ENCODE data around the gene B4GALT1. TPM values are rescaled to one million over a fixed set of nuclear protein-coding genes. Genes with fewer than 3 reads are reported as not detected.

Gene B4GALT1, protein sequence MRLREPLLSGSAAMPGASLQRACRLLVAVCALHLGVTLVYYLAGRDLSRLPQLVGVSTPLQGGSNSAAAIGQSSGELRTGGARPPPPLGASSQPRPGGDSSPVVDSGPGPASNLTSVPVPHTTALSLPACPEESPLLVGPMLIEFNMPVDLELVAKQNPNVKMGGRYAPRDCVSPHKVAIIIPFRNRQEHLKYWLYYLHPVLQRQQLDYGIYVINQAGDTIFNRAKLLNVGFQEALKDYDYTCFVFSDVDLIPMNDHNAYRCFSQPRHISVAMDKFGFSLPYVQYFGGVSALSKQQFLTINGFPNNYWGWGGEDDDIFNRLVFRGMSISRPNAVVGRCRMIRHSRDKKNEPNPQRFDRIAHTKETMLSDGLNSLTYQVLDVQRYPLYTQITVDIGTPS
- total RNA-seq (2014; rRNA removed; shearing (Covaris generic)) (70.8 and 74.3 TPM in 2 replicates), polyA plus RNA-seq (2016; fragmentation: Nextera tagmentation; extraction: Ambion mirVana) (139 and 140 TPM in 2 replicates)

DNA sequence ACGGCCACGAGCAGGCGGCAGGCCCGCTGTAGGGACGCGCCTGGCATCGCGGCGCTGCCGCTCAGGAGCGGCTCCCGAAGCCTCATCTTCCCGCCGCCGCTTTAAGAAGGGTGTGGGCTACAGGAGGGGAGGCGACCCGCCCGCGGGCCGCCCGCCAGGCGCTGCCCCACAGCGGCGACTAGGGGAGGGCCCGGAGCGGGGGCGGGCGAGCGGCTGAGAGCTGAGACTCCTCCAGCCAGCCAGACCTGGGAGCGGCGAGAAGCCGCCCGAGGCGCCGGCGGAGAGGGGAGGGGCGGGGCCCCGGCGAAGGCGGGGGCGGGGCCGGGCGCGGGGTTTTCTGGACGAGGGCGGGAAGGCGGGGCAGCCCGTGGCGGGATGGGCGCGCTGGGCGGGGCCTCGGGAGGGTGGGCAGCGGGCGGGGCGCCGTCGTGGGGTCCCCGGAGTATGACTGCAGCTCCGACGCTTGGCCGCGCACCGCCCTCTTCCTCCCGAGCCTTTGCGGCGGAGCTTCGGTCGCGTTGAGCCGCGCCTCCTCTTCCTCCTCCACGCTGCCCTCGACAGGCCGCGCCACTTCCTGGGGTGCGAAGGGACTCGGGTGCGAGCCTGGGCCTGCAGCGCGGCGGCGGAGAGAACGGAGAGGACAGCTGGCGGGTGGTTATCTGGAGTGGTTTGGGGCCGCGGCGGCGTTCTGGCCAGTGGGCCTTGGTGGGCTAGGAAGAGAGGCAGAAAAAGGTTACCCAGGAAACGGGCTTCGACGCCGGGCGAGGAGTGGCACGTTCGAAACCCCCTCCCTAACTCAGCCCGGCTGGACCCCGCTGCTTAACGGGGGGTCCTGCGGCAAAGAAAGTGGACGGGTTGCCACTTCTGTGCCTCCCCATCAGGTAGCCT, at the start of gene B4GALT1:
B4GALT1 (minus strand) TSS at position 253 of the 888 bp plus-strand sequence; CDS start at position 86, 167 bp downstream.
- Histone ChIP-seq H3K79me2 (ENCODE audit: insufficient read depth) (peaks cover 47% of the 10 kb centered on the region), H3K9me2 (ENCODE audit: insufficient read depth) (no peaks in the 10 kb centered on the region), H3K9ac (peak within 1 kb of the TSS; percentile 99), H3K27ac (peak within 1 kb of the TSS; percentile 99), H4K20me1 (ENCODE audit: insufficient read depth) (no peaks in the 10 kb centered on the region), H3K4me2 (ENCODE audit: unreplicated experiment) (peak within 1 kb of the TSS; percentile 99), H2AFZ (peak within 1 kb of the TSS; percentile 81), H3K36me3 (ENCODE audit: low read depth) (no peaks in the 10 kb centered on the region), H3F3A (ENCODE audit: insufficient read depth) (peaks cover 44% of the 10 kb centered on the region), H3K9me3 (ENCODE audit: low read depth) (no peaks in the 10 kb centered on the region), H3K4me3 (peak within 1 kb of the TSS; percentile 98), H3K4me1 (ENCODE audit: insufficient read depth) (peaks cover 36% of the 10 kb centered on the region), H3K27me3 (replicated peaks; ENCODE audit: insufficient read depth) (no peaks in the 10 kb centered on the region)
- WGBS, 2 experiments (ENCODE audit: low coverage in 1 of 2, low lambda C conversion rate in 2 of 2, missing lambda C conversion rate in 2 of 2): 2 to 3% methylated on average over 35 to 54 of the region's 101 CpGs
- in situ Hi-C loops (cut with MboI): no loop called here
- no peak for TF ChIP-seq EZH2 (IDR thresholded peaks at IDR 0.05; ENCODE audit: insufficient read depth, poor library complexity, severe bottlenecking)
- DNase-seq: peak; percentile 96

DNA sequence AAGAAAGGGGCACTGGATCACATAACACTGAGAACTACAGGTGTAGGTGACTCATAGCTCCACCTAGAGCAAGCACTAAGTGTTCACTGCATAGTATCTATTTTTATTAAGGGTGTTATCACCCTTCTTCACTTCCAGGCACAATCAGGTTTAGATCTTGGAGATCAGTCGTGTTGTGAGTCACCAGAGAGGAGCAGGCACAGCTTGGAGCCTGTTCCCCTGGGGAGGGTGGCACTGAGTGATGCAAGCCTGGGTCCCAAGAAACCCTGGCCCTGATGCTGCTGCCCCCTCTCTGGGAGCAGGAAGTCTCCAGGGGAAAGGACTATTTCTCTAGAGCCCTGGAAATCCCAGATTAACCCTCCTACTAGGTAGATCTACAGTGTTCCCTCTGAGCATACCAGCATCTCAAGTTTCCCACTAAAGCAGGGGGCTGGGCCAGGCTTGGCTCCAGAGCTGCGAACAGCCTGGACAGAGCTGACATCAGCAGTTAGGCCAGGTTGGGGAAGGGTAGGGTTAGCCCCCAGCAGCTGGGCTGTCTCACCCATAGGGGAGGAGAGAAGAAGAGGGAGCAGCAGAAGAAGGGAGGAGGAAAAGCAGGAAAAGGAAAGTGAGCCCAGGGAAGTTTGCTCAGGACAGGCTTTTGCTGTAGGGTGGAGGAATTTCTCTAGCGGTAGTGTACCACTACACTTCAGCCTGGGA, 44.7 kb upstream of the B4GALT1 start:
- H3K27ac ChIP-seq: no peak overlapping the region
- H3K9ac ChIP-seq: no peak overlapping the region
- peaks cover 6% of the 10 kb centered on the region; the same call in 1 of the 2 replicates for H3K27me3 ChIP-seq (replicated peaks; ENCODE audit: insufficient read depth)
- H3K4me2 ChIP-seq (ENCODE audit: unreplicated experiment): no peak overlapping the region
- DNase-seq: no peak
- H3K9me2 ChIP-seq (ENCODE audit: insufficient read depth): no peaks in the 10 kb centered on the region
- no peaks in the 10 kb centered on the region for H3F3A ChIP-seq (ENCODE audit: insufficient read depth)
- TF ChIP-seq EZH2 (IDR thresholded peaks at IDR 0.05; ENCODE audit: insufficient read depth, poor library complexity, severe bottlenecking) (no peak), EZH2phosphoT487 (IDR thresholded peaks at IDR 0.05; ENCODE audit: insufficient read depth, low read depth) (no peak)
- H3K9me3 ChIP-seq (ENCODE audit: low read depth): no peaks in the 10 kb centered on the region
- in situ Hi-C loops (cut with MboI): no loop called here
- 24% methylated on average over 3 of the region's 3 CpGs for WGBS, 2 experiments (ENCODE audit: low coverage in 1 of 2, low lambda C conversion rate in 2 of 2, missing lambda C conversion rate in 2 of 2)
- H2AFZ ChIP-seq: no peak overlapping the region
- no peak overlapping the region for H3K4me3 ChIP-seq
- H3K4me1 ChIP-seq (ENCODE audit: insufficient read depth): no peaks in the 10 kb centered on the region
- no peaks in the 10 kb centered on the region for H3K79me2 ChIP-seq (ENCODE audit: insufficient read depth)
- no peaks in the 10 kb centered on the region for H3K36me3 ChIP-seq (ENCODE audit: low read depth)
- no peaks in the 10 kb centered on the region for H4K20me1 ChIP-seq (ENCODE audit: insufficient read depth)

- H3K36me3 ChIP-seq (ENCODE audit: low read depth): no peaks in the 10 kb centered on the region
- H4K20me1 ChIP-seq (ENCODE audit: insufficient read depth): no peaks in the 10 kb centered on the region
- H3K27me3 ChIP-seq (replicated peaks; ENCODE audit: insufficient read depth): no peaks in the 10 kb centered on the region; the same call in 1 of the 2 replicates
- in situ Hi-C loops (cut with MboI): no loop called here
- H2AFZ ChIP-seq: no peak overlapping the region
- no peak overlapping the region for H3K27ac ChIP-seq
- no peaks in the 10 kb centered on the region for H3K79me2 ChIP-seq (ENCODE audit: insufficient read depth)
- no peaks in the 10 kb centered on the region for H3K4me1 ChIP-seq (ENCODE audit: insufficient read depth)
- H3K9me3 ChIP-seq (ENCODE audit: low read depth): no peaks in the 10 kb centered on the region
- no peak for DNase-seq
- no peak overlapping the region for H3K9ac ChIP-seq
- H3K4me2 ChIP-seq (ENCODE audit: unreplicated experiment): no peak overlapping the region
- H3K4me3 ChIP-seq: no peak overlapping the region
- 86 to 87% methylated on average over 4 of the region's 4 CpGs for WGBS, 2 experiments (ENCODE audit: low coverage in 1 of 2, low lambda C conversion rate in 2 of 2, missing lambda C conversion rate in 2 of 2)
- no peaks in the 10 kb centered on the region for H3F3A ChIP-seq (ENCODE audit: insufficient read depth)
- no peak for TF ChIP-seq EZH2phosphoT487 (IDR thresholded peaks at IDR 0.05; ENCODE audit: insufficient read depth, low read depth)
- TF ChIP-seq EZH2 (IDR thresholded peaks at IDR 0.05; ENCODE audit: insufficient read depth, poor library complexity, severe bottlenecking): no peak
- H3K9me2 ChIP-seq (ENCODE audit: insufficient read depth): no peaks in the 10 kb centered on the region
These were observed 43.0 kb upstream of the B4GALT1 start for GRCh38 chr9:33210006-33210715.
